ENCODE results near the gene KRTAP10-4. TPM values are rescaled to one million over a fixed set of nuclear protein-coding genes. Genes with fewer than 3 reads are reported as not detected.

Gene KRTAP10-4
- total and polyA plus RNA-seq, 2 experiments from 2014 or later, result 0.16 TPM; not detected in 1

- no peak overlapping the region for H3K4me3 ChIP-seq
- H3K4me1 ChIP-seq (ENCODE audit: low read depth), result no peaks in the 10 kb centered on the region
- H3K27ac ChIP-seq, result no peak overlapping the region
- DNase-seq (ENCODE audit: low read depth in 1 of 2, low spot score in 1 of 2), result no peak
- no peak for TF ChIP-seq CTCF (IDR thresholded peaks at IDR 0.05; ENCODE audit: low read depth, low read length)
- no peaks in the 10 kb centered on the region for H3K36me3 ChIP-seq
- no peaks in the 10 kb centered on the region for H3K27me3 ChIP-seq
- H3K9me3 ChIP-seq (ENCODE audit: low read depth), result no peaks in the 10 kb centered on the region
These were observed 39.5 kb upstream of the KRTAP10-4 start for GRCh38 chr21:44533891-44534627.

- no peaks in the 10 kb centered on the region for H3K4me1 ChIP-seq (ENCODE audit: low read depth)
- H3K9me3 ChIP-seq (ENCODE audit: low read depth), result no peaks in the 10 kb centered on the region
- H3K4me3 ChIP-seq, result no peak overlapping the region
- no peak overlapping the region for H3K27ac ChIP-seq
- no peak for TF ChIP-seq CTCF (IDR thresholded peaks at IDR 0.05; ENCODE audit: low read depth, low read length)
- H3K27me3 ChIP-seq, result no peaks in the 10 kb centered on the region
- no peaks in the 10 kb centered on the region for H3K36me3 ChIP-seq
- DNase-seq (ENCODE audit: low read depth in 1 of 2, low spot score in 1 of 2), result no peak
These were observed 38.8 kb upstream of the KRTAP10-4 start for GRCh38 chr21:44534688-44535087.

GRCh38 chr21:44535963-44536362 is 37.6 kb upstream of the KRTAP10-4 start:
- no peak for DNase-seq (ENCODE audit: low read depth in 1 of 2, low spot score in 1 of 2)
- no peak for TF ChIP-seq CTCF (IDR thresholded peaks at IDR 0.05; ENCODE audit: low read depth, low read length)
- no peaks in the 10 kb centered on the region for H3K9me3 ChIP-seq (ENCODE audit: low read depth)

GRCh38 chr21:44537930-44538911 is 35.3 kb upstream of the KRTAP10-4 start:
- Histone ChIP-seq H3K9me3 (ENCODE audit: low read depth) (no peaks in the 10 kb centered on the region), H3K4me3 (no peak overlapping the region), H3K4me1 (ENCODE audit: low read depth) (no peaks in the 10 kb centered on the region), H3K36me3 (no peaks in the 10 kb centered on the region), H3K27me3 (no peaks in the 10 kb centered on the region), H3K27ac (no peak overlapping the region)
- no peak for TF ChIP-seq CTCF (IDR thresholded peaks at IDR 0.05; ENCODE audit: low read depth, low read length)
- DNase-seq (ENCODE audit: low read depth in 1 of 2, low spot score in 1 of 2), result no peak

More at GRCh38 chr21:44535963-44536362, 37.6 kb upstream of the KRTAP10-4 start:
- Histone ChIP-seq H3K4me3 (no peak overlapping the region), H3K36me3 (no peaks in the 10 kb centered on the region), H3K27ac (no peak overlapping the region), H3K4me1 (ENCODE audit: low read depth) (no peaks in the 10 kb centered on the region), H3K27me3 (no peaks in the 10 kb centered on the region)

GRCh38 chr21:44539046-44539445 is 34.5 kb upstream of the KRTAP10-4 start:
- TF ChIP-seq CTCF (IDR thresholded peaks at IDR 0.05; ENCODE audit: low read depth, low read length), result no peak

More at GRCh38 chr21:44539046-44539445, 34.5 kb upstream of the KRTAP10-4 start:
- Histone ChIP-seq H3K27me3 (no peaks in the 10 kb centered on the region), H3K27ac (no peak overlapping the region), H3K4me1 (ENCODE audit: low read depth) (no peaks in the 10 kb centered on the region), H3K9me3 (ENCODE audit: low read depth) (no peaks in the 10 kb centered on the region), H3K4me3 (no peak overlapping the region), H3K36me3 (no peaks in the 10 kb centered on the region)
- no peak for DNase-seq (ENCODE audit: low read depth in 1 of 2, low spot score in 1 of 2)
